ENCODE results near the gene POLR2C.

The POLR2C gene

GRCh38 chr16:57512296-57513001, 50.0 kb downstream of the POLR2C start:
- no peak overlapping the region for H3K4me3 ChIP-seq (ENCODE audit: low read depth, low read length)
- no peak for TF ChIP-seq CTCF (IDR thresholded peaks at IDR 0.05; ENCODE audit: low read depth, low read length)

- no peak for TF ChIP-seq CTCF (IDR thresholded peaks at IDR 0.05; ENCODE audit: low read depth, low read length)
- H3K4me3 ChIP-seq (ENCODE audit: low read depth, low read length), result no peak overlapping the region
Measured at GRCh38 chr16:57513371-57514102, 51.1 kb downstream of the POLR2C start.

DNA sequence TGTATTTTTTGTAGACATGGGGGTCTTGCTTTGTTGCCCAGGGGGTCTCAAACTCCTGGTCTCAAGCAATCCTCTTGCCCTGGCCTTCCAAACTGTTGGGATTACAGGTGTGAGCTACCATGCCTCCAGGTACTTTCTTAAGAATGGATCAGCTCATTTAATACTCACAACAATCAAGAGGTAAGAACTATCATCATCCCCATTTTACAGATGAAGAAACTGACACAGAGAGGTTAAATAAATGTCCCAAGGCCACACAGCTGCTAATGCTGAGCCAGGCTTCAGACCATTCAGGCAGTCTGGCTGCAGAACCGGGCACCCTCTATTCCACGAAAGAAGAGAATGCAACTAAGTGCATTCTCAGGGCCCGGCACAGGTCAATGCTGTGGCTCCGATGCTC, 51.9 kb downstream of the POLR2C start:
- no peak for TF ChIP-seq CTCF (IDR thresholded peaks at IDR 0.05; ENCODE audit: low read depth, low read length)
- no peak overlapping the region for H3K4me3 ChIP-seq (ENCODE audit: low read depth, low read length)

- TF ChIP-seq CTCF (IDR thresholded peaks at IDR 0.05; ENCODE audit: low read depth, low read length), result no peak
- H3K4me3 ChIP-seq (ENCODE audit: low read depth, low read length), result no peak overlapping the region
Measured at GRCh38 chr16:57514791-57515600, 52.5 kb downstream of the POLR2C start.

- no peak overlapping the region for H3K4me3 ChIP-seq (ENCODE audit: low read depth, low read length)
- no peak for TF ChIP-seq CTCF (IDR thresholded peaks at IDR 0.05; ENCODE audit: low read depth, low read length)
Measured at GRCh38 chr16:57516176-57516725, 53.8 kb downstream of the POLR2C start.

GRCh38 chr16:57516773-57517172, 54.3 kb downstream of the POLR2C start:
- TF ChIP-seq CTCF (IDR thresholded peaks at IDR 0.05; ENCODE audit: low read depth, low read length), result no peak

More at GRCh38 chr16:57516773-57517172, 54.3 kb downstream of the POLR2C start:
- no peak overlapping the region for H3K4me3 ChIP-seq (ENCODE audit: low read depth, low read length)

All from WI38 (cell line).